T-helper 22 cell (primary cell): ENCODE results near the gene KRTAP4-16.
"Not testable (repeated sequence)": the region's sequence is repeated elsewhere in the genome, so short reads cannot be mapped to it uniquely, and the experiment has no call there.

Experiments
- DNase-seq: peaks from one replicate; pipeline ENCODE4 v3.0.0-alpha.2; 2020; ENCODE audit warnings: low read depth

Gene KRTAP4-16

DNA sequence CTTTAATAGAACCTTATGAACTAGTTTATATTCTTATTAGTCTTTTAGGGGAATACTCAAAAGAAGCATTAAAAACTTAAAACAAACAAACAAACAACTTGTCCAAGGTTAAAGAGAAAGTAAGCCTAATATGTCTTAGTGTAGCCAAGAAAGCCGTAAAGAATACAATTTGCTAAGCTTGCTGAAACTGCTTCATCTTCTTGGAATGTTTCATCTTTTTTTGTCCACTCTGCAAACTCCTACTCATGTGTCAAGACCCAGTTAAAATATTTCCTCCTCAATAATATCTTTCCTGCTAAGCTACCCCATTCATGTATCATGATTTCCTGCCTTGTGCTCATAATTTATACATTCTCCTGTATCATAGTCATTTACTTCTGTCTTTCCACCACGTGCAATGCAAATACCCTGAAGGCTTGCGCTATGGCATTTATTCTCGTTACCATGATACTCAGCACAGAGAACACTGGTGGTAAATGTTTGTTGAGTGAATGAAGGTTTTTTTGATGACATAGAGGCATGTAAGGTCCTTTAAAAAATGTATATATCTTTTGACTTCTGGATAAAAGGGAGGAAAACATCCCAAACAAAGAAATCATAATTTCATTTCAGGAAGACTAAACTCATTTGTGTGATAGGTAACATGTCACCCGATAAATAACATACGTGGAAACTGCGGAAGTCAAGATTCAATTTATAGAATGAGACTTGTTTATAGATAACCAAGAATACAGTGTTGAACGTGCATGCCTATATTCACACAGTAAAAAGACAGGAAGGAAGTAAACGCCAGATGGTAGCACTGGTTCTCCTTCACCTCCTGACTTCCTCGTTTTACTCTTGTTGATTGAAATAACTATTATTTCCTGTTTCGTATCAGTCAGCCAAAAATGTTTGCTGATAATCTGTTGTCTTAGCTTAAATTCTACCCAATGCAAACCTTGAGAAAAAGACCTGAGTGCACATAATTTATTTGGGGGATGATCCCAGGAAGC is 18.0 kb upstream of the KRTAP4-16 start:
- DNase-seq: not testable (repeated sequence)

DNA sequence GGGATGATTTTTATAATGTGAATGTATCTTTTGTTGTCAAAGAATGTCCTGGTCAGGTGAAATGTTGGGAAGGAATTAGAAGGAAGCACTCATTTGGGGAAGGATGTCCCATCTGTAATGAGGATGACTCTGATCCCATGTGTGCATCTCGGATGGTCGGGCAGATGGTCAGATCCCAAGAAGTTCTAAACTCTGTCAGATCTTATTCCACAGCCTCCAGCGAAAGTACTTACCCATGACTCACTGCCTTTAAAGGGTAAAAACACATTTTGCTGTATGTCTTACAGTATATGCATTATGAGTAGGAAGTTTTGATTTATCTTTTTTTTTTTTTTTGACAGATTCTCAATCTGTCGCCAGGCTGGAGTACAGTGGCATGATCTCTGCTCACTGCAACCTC is 16.7 kb upstream of the KRTAP4-16 start:
- DNase-seq: no peak

DNA sequence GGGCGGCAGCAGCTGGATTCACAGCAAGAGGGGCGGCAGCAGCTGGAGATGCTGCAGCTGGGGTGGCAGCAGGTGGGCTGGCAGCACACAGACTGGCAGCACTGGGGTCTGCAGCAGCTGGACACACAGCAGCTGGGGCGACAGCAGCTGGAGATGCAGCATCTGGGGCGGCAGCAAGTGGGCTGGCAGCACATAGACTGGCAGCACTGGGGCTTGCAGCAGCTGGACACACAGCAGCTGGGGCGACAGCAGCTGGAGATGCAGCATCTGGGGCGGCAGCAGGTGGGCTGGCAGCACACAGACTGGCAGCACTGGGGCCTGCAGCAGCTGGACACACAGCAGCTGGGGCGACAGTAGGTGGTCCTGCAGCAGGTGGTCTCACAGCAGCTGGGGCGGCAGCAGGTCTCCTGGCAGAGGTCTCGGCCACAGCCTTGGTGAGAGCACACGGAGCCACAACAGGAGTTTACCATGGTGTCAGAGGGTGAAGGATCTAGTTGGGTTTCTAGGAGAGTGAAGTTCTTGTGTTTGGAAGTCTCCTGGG is 15.9 kb upstream of the KRTAP4-16 start, which contains the start of gene KRTAP4-11:
KRTAP4-11 (minus strand) TSS at position 528 of the 541 bp plus-strand sequence; CDS start at position 470, 58 bp downstream.
- DNase-seq: not testable (repeated sequence)

DNA sequence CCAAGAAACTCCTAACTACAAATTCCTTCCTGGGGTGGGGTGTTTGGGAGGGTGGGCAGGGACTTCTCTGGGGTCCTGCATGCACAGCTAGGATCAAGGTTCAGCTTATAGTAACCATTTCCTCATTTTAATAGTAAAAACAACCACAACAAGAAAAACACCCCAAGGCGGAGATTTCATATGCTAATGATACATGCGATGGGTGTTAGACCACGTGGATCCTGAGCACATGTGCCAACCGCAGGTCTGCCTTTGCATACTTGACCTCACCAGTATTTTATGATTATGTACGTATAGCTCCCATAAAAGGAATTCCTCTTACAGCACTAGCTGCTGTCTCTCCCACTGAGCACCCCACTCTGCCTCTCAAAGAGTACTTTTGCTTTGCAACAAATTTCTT is 14.3 kb upstream of the KRTAP4-16 start:
- no peak for DNase-seq

DNA sequence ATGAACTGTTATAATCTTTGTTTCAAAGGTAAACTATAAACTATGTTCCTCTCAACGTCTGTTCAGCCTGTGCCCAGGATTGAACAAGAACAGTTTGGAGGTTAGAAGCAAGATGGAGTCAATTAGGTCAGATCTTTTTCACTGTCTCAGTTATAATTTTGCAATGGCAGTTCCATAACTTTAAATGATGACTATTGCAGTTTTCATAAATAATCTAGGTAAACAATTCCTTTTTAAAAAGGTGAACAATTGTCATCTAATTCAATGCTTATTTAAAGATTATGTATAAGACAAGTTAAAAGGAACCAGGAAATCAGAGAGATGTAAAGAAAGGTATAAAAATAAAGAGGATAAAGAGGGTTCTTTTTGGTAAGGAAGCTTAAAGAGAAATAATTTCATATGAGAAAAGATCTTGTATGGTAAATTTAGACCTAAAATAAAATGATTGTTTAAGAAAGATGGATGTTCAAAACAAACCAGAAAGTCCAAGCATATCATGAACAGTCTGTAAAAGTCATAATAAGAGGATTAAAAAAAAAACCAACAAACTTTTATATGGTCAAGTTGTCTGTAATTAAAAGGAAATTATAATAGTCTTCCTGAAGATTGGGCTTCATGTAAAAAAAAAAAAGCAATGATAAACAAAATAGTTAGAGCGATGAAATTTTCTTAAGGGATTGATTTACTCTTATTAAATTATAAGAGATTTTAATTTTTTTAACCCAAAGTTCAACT is 9.3 kb upstream of the KRTAP4-16 start:
- DNase-seq: no peak

DNA sequence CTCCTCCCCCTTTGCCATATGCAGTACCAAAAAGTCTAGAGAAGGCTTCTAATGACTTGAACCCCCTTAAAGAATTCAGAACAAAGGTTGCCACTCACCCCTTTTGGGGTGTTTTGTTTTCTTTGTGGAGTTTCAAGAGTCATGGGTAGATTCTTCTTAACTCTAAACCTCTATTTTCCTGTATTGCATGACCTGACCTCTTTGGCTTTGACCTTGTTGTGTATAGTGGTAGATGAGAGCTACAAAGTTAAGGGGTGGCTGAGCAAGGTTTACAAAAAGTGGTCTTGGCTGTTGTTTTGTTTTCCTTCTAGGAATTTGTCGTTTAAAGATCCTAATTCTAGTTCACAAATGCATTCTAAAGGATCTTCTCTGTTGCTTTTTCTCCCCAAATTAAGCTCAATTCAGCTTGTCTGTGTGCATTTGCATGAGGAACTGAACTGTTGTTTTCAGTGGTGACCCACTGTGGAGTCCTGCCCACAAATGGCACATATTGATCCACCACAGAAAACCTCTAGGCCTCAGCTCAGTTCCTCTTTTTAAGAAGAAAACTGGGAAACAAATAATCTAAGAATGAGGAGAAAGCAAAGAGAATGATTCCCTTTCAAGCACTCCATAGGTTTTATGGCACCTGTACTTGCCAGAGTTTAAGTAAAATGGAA is 6.8 kb upstream of the KRTAP4-16 start:
- DNase-seq: not testable (repeated sequence)

DNA sequence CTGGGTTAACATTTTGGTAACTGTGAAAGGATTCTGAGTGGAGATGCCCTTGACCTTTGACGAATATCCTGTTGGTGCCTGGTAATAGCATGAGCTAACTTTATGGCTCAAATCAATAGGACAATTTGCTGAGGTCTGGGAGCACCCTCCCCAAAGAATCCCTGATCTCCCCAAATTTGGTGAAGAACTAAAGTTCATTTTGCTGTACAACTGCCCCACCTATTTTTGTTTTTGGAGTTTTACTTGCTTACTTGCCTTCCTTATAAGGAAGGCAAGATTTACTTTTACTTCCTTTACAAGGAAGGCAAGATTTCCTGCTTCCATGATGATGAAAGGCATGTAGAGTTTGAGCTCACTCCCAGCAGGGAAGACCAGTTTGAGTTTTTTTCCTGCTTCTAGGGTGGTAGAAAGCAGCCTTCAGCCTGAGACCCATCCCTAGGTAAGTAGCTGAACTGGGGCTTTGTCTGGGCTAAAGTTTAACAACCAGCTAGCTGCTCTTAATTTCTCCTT is 6.0 kb upstream of the KRTAP4-16 start:
- DNase-seq: no peak

DNA sequence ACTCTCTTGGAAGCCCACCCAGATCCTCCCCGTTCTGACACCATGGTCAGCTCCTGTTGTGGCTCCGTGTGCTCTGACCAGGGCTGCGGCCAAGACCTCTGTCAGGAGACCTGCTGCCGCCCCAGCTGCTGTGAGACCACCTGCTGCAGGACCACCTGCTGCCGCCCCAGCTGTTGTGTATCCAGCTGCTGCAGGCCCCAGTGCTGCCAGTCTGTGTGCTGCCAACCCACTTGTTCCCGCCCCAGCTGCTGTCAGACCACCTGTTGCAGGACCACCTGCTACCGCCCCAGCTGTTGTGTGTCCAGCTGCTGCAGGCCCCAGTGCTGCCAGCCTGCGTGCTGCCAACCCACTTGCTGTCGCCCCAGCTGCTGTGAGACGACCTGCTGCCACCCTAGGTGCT is 3.3 kb upstream of the KRTAP4-16 start, which contains the start of gene KRTAP4-9:
KRTAP4-9 (plus strand) TSS at position 43 of the 400 bp plus-strand sequence; CDS start at position 43, 0 bp downstream.
- not testable (repeated sequence) for DNase-seq

DNA sequence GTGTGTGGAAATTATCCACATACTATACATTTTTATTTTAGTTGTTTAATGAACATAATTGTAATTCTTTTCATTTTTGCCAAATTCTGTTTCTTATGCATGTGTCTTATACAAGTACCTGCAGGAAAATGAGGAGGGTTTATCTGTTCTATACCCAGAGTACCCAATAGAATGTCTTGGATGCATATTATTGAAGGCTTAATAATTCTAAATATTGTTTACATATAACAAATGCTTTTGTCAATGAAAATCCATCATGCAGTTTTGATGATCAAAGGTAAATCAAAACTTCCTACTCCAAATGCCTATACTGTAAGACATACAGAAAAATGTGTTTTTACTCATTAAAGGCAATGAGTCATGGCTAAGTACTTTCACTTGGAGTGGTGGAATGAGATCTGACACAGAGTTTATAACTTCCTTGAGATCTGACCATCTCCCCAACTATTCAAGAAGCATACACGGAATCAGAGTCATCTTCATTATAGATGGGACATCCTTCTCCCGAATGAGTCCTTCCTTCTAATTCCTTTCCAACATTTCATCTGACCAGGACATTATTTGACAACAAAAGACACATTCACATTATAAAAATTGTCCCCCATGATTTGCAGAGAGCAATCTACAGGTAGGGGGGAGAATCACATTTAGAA is 2.5 kb upstream of the KRTAP4-16 start:
- not testable (repeated sequence) for DNase-seq

DNA sequence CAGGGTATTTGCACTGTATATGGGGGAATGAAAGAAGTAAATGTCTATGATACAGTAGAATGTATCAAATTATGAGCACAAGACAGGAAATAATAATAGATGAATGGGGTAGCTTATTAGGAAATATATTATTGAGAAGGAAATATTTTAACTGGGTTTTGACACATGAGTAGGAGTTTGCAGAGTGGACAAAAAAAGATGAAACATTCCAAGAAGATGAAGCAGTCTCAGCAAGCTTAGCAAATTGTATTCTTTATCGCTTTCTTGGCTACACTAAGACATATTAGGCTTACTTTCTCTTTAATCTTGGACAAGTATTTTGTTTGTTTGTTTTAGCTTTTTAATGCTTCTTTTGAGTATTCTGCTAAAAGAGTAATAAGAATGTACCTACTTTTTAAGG is 1.9 kb upstream of the KRTAP4-16 start:
- no peak for DNase-seq

DNA sequence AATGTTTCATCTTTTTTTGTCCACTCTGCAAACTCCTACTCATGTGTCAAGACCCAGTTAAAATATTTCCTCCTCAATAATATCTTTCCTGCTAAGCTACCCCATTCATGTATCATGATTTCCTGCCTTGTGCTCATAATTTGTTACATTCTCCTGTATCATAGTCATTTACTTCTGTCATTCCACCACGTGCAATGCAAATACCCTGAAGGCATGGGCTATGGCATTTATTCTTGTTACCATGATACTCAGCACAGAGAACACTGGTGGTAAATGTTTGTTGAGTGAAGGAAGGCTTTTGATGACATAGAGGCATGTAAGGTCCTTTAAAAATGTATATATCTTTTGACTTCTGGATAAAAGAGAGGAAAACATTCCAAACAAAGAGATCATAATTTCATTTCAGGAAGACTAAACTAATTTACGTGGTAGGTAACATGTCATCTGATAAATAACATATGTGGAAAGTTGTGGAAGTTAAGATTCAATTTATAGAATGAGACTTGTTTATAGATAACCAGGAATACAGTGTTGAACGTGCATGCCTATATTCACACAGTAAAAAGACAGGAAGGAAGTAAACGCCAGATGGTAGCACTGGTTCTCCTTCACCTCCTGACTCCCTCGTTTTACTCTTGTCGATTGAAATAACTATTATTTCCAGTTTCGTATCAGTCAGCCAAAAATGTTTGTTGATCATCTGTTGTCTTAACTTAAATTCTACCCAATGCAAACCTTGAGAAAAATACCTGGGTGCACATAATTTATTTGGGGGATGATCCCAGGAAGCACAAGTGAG is 2.1 kb downstream of the KRTAP4-16 start:
- not testable (repeated sequence) for DNase-seq

DNA sequence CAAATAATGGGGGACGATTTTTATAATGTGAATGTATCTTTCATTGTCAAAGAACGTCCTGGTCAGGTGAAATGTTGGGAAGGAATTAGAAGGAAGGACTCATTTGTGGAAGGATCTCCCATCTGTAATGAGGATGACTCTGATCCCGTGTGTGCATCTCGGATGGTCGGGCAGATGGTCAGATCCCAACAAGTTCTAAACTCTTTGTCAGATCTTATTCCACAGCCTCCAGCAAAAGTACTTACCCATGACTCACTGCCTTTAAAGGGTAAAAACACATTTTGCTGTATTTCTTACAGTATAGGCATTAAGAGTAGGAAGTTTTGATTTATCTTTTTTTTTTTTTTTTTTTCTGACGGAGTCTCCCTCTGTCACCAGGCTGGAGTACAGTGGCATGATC is 3.5 kb downstream of the KRTAP4-16 start:
- no peak for DNase-seq

DNA sequence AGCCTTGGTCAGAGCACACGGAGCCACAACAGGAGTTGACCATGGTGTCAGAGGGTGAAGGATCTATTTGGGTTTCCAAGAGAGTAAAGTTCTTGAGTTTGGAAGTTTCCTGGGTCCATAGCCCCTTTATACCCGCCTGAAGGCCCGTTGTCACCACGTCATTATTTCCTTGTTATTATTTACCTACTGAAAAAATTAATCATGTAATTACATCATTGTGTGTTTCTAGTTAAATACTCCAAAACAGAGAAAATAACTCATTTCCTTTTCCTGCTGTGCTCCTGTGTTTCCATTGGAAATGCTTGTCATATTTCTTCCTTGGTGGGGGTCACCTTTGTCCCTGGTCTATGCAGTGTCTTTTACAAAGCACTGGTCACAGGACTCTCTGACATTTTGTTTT is 4.0 kb downstream of the KRTAP4-16 start, which contains the start of gene KRTAP4-8:
KRTAP4-8 (minus strand) TSS at position 101 of the 400 bp plus-strand sequence; CDS start at position 43, 58 bp downstream.
- no peak for DNase-seq

DNA sequence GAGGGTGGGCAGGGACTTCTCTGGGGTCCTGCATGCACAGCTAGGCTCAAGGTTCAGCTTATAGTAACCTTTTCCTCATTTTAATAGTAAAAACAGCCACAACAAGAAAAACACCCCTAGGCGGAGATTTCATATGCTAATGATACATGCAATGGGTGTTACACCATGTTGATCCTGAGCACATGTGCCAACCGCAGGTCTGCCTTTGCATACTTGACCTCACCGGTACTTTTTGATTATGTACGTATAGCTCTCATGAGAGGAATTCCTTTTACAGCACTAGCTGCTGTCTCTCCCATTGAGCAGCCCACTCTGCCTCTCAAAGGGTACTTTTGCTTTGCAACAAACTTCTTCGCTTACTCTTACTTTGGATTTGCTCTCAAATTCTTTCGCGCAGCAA is 6.0 kb downstream of the KRTAP4-16 start:
- DNase-seq: no peak

DNA sequence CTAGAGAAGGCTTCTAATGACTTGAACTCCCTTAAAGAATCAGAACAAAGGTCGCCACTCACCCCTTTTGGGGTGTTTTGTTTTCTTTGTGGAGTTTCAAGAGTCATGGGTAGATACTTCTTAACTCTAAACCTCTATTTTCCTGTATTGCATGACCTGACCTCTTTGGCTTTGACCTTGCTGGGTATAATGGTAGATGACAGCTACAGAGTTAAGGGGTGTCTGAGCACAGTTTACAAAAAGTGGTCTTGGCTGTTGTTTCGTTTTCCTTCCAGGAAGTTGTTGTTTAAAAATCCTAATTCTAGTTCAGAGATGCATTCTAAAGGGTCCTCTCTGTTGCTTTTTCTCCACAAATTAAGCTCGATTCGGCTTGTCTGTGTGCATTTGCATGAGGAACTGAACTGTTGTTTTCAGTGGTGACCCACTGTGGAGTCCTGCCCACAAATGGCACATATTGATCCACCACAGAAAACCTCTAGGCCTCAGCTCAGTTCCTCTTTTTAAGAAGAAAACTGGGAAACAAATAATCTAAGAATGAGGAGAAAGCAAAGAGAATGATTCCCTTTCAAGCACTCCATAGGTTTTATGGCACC is 13.2 kb downstream of the KRTAP4-16 start:
- DNase-seq: not testable (repeated sequence)

DNA sequence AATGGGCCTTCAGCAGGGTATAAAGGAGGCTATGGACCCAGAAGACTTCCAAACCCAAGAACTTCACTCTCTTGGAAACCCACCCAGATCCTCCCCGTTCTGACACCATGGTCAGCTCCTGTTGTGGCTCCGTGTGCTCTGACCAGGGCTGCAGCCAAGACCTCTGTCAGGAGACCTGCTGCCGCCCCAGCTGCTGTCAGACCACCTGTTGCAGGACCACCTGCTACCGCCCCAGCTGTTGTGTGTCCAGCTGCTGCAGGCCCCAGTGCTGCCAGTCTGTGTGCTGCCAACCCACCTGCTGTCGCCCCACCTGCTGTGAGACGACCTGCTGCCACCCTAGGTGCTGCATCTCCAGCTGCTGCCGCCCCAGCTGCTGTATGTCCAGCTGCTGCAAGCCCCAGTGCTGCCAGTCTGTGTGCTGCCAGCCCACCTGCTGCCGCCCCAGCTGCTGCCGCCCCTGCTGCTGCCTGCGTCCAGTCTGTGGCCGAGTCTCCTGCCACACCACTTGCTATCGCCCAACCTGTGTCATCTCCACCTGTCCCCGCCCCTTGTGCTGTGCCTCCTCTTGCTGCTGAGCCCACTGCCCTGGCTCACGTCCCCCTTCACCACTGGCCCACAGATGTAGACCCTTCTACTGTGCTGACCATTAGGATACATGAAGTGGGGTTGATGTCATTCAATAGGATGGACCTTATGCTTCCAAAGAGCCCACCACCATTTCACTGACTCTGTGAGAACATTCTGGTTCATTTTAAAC is 17.7 kb downstream of the KRTAP4-16 start, which contains the start of gene KRTAP4-7:
KRTAP4-7 (plus strand) TSS at position 51 of the 757 bp plus-strand sequence; CDS start at position 108, 57 bp downstream.
- DNase-seq: not testable (repeated sequence)

DNA sequence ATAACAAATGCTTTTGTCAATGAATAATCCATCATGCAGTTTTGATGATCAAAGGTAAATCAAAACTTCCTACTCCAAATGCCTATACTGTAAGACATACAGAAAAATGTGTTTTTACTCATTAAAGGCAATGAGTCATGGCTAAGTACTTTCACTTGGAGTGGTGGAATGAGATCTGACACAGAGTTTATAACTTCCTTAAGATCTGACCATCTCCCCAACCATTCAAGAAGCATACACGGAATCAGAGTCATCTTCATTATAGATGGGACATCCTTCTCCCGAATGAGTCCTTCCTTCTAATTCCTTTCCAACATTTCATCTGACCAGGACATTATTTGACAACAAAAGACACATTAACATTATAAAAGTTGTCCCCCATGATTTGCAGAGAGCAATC is 18.6 kb downstream of the KRTAP4-16 start:
- DNase-seq: not testable (repeated sequence)

DNA sequence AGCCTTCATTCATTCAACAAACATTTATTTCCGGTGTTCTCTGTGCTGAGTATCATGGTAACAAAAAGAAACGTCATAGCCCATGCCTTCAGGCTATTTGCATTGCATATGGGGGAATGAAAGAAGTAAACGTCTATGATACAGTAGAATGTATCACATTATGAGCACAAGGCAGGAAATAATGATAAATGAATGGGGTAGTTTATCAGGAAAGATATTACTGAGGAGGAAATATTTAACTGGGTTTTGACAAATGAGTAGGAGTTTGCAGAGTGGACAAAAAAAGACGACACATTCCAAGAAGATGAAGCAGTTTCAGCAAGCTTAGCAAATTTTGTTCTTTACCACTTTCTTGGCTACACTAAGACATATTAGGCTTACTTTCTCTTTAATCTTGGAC is 19.4 kb downstream of the KRTAP4-16 start:
- no peak for DNase-seq

DNA sequence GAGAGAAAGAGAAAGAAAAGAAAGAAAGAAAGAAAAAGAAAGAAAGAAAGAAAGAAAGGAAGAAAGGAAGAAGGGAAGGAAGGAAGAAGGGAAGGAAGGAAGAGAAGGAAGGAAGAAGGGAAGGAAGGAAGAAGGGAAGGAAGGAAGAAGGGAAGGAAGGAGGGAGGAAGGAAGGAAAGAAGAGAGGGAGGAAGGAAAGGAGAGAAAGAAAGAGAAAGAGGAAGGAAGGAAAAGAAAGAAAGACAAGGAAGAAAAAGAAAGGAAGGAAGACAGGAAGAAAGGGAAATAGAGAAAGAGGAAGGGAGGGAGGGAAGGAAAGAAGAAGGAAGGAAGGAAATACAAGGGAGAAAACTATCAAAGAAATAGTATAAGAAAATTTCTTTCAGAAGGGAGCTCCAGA is 25.2 kb downstream of the KRTAP4-16 start:
- no peak for DNase-seq
